SU-DHL-6 (cell line): ENCODE results near the gene ATP2B2.

Experiments
- H2AFZ ChIP-seq: fragments of 200-600 bp; sonication (generic); 2 replicates; pipeline ENCODE4 v1.6.1; 2014; ENCODE audit warnings: low read depth, mild to moderate bottlenecking, moderate library complexity, mixed read lengths, antibody characterized with exemption, low read length; ENCODE audit not compliant: severe bottlenecking
- H3F3A ChIP-seq: fragments of 200-600 bp; shearing (Covaris generic); 2 replicates; pipeline ENCODE4 v1.6.0; 2016; ENCODE audit warnings: antibody characterized with exemption, mild to moderate bottlenecking; ENCODE audit not compliant: insufficient read depth
- H3K27ac ChIP-seq: fragments of 200-600 bp; sonication (generic); 2 replicates; pipeline ENCODE4 v1.5.1; 2016; ENCODE audit warnings: low read depth, mild to moderate bottlenecking, low read length, moderate library complexity, mixed read lengths
- H3K27me3 ChIP-seq: fragments of 200-600 bp; sonication (generic), shearing (Covaris generic); 2 replicates; pipeline ENCODE4 v1.6.0; 2014; ENCODE audit warnings: mild to moderate bottlenecking, low read length
- H3K36me3 ChIP-seq: fragments of 200-600 bp; sonication (generic); 2 replicates; pipeline ENCODE4 v1.6.1; 2014; ENCODE audit warnings: mild to moderate bottlenecking, low read length, mixed read lengths
- H3K4me2 ChIP-seq: fragments of 300-600, 200-600 bp; shearing (Covaris generic), sonication (generic); 2 replicates; pipeline ENCODE4 v1.6.0; 2014; ENCODE audit warnings: low read length, low read depth, mild to moderate bottlenecking; ENCODE audit not compliant: poor library complexity, severe bottlenecking
- H3K4me3 ChIP-seq: fragments of 200-600 bp; sonication (generic); 2 replicates; pipeline ENCODE4 v1.5.1; 2014; ENCODE audit warnings: antibody characterized with exemption, low read length, mild to moderate bottlenecking, mixed read lengths; ENCODE audit not compliant: insufficient read depth, poor library complexity, severe bottlenecking
- H3K79me2 ChIP-seq: fragments of 200-600 bp; sonication (generic); 2 replicates; pipeline ENCODE4 v1.6.1; 2014; ENCODE audit warnings: mild to moderate bottlenecking, low read length, moderate library complexity; ENCODE audit not compliant: insufficient read depth
- H3K9ac ChIP-seq: fragments of 200-600 bp; sonication (generic); 2 replicates; pipeline ENCODE4 v1.7.0; 2014; ENCODE audit warnings: mild to moderate bottlenecking, low read length
- H3K9me2 ChIP-seq: fragments of 200-600 bp; sonication (generic); replicated peaks from 2 replicates; pipeline ENCODE4 v1.6.1; 2014; ENCODE audit warnings: low read length; ENCODE audit not compliant: insufficient read depth
- H3K9me3 ChIP-seq: fragments of 200-600 bp; sonication (generic); 2 replicates; pipeline ENCODE4 v1.6.1; 2014; ENCODE audit warnings: low read length, mixed read lengths; ENCODE audit not compliant: insufficient read depth
- H4K20me1 ChIP-seq: fragments of 200-600 bp; sonication (generic); 2 replicates; pipeline ENCODE4 v1.6.1; 2014; ENCODE audit warnings: low read depth, mild to moderate bottlenecking, antibody characterized with exemption, low read length, moderate library complexity, mixed read lengths
- CTCF ChIP-seq: fragments of 200-600 bp; sonication (generic); IDR thresholded peaks from one replicate; pipeline ENCODE4 v1.5.1; 2017; ENCODE audit warnings: antibody characterized with exemption, mild to moderate bottlenecking, low read length, moderate library complexity; ENCODE audit not compliant: insufficient read depth, poor library complexity, severe bottlenecking
- EZH2phosphoT487 ChIP-seq: fragments of 200-600 bp; sonication (generic), shearing (Covaris generic); conservative IDR thresholded peaks from 2 replicates; pipeline ENCODE4 v1.6.1; 2018; ENCODE audit warnings: mild to moderate bottlenecking, antibody characterized with exemption, low read length, moderate library complexity, mixed read lengths

The ATP2B2 gene

GRCh38 chr3:10330319-10330718, 175.1 kb downstream of the ATP2B2 start:
- H3K79me2 ChIP-seq: no peaks in the 10 kb centered on the region
- H3K4me2 ChIP-seq: no peak overlapping the region
- H3K4me3 ChIP-seq: no peak overlapping the region
- H3K27me3 ChIP-seq: no peaks in the 10 kb centered on the region
- no peaks in the 10 kb centered on the region for H3F3A ChIP-seq
- H3K9me2 ChIP-seq: no peaks in the 10 kb centered on the region
- no peaks in the 10 kb centered on the region for H4K20me1 ChIP-seq
- no peaks in the 10 kb centered on the region for H3K9me3 ChIP-seq
- no peaks in the 10 kb centered on the region for H3K36me3 ChIP-seq
- no peak for TF ChIP-seq EZH2phosphoT487
- TF ChIP-seq CTCF: no peak
- H3K9ac ChIP-seq: no peak overlapping the region
- no peak overlapping the region for H2AFZ ChIP-seq
- H3K27ac ChIP-seq: no peak overlapping the region

DNA sequence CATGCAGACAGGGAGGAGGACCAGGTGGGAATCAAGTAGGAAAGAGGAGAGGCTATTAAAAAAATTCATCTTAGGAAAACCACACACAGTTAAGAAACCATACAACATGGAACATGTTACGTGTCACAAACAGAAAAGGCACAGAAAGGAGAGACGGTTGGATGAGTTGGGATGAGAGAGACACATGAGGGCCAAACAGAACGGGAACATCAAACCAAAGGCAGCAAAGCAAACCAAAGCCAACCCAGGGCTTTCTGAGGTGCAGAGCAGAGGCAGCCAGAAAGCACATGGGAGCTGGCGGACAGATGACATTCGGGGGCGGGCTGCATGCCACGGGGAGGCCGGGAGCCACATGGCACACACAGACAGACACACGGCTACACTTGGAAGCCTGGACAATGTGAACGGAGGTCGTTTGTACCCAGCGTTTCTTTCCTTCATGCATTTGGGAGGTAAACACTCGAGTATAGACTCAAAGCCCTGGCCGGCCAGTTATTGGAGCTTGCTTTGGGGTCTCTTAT, 175.8 kb downstream of the ATP2B2 start:
- Histone ChIP-seq H3K9me3 (no peaks in the 10 kb centered on the region), H3K27ac (no peak overlapping the region), H3F3A (no peaks in the 10 kb centered on the region), H3K79me2 (no peaks in the 10 kb centered on the region), H3K36me3 (no peaks in the 10 kb centered on the region), H3K4me2 (no peak overlapping the region), H3K9ac (no peak overlapping the region), H3K4me3 (no peak overlapping the region), H2AFZ (no peak overlapping the region), H3K9me2 (no peaks in the 10 kb centered on the region), H4K20me1 (no peaks in the 10 kb centered on the region), H3K27me3 (no peaks in the 10 kb centered on the region)
- TF ChIP-seq CTCF (no peak), EZH2phosphoT487 (no peak)

DNA sequence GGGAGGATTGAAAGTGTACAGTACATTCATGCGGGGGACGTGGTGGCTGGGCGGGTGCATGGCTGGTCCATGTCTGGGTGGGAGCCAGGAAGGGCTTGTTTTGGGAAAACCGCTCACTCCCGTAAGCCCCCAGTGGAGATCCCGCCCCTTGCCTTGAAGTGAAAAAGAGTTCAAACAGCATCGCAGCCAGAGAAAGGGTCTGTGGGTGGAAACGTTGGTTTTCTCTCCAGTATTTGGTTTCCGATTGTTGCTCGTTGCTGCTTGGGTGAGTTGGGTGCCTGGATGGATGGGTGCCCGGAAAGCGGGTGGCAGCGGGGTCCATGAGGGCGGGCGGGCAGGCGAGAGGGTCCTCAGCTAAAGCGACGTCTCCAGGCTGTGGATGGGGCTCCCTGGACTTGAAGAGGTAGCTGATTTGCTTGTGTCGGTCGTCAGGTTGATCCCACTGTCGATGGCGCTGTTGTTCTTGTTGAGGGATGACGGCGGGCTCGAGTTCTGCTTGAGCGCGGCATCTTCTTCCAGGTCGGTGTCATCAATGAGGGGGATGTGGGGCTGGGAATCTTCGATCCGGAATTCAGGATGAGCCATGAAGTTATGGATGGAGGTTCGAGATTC, 176.8 kb downstream of the ATP2B2 start:
- no peaks in the 10 kb centered on the region for H3K9me2 ChIP-seq
- no peak overlapping the region for H3K27ac ChIP-seq
- no peak overlapping the region for H3K4me3 ChIP-seq
- H2AFZ ChIP-seq: no peak overlapping the region
- H3K9me3 ChIP-seq: no peaks in the 10 kb centered on the region
- no peaks in the 10 kb centered on the region for H4K20me1 ChIP-seq
- no peak for TF ChIP-seq EZH2phosphoT487
- TF ChIP-seq CTCF: no peak
- no peak overlapping the region for H3K4me2 ChIP-seq
- no peak overlapping the region for H3K9ac ChIP-seq
- H3K36me3 ChIP-seq: no peaks in the 10 kb centered on the region
- H3K79me2 ChIP-seq: no peaks in the 10 kb centered on the region
- H3K27me3 ChIP-seq: no peaks in the 10 kb centered on the region
- H3F3A ChIP-seq: no peaks in the 10 kb centered on the region
